Neuronal stem cell (in vitro differentiated cells): Measurements from ENCODE around the gene RPIA.

Source experiments
- DNase-seq: peaks from one replicate; pipeline ENCODE4 v3.0.0-alpha.2; 2013; ENCODE audit warnings: low spot score
- H2AFZ ChIP-seq: one replicate; pipeline ENCODE4 v1.6.1; 2013; ENCODE audit warnings: mild to moderate bottlenecking, low read length, inconsistent platforms
- H2AK5ac ChIP-seq: 2 replicates; pipeline ENCODE4 v1.6.1; 2013; ENCODE audit warnings: low read depth, mild to moderate bottlenecking, inconsistent platforms, low read length, moderate library complexity, mixed read lengths
- H2BK120ac ChIP-seq: 2 replicates; pipeline ENCODE4 v1.6.1; 2013; ENCODE audit warnings: low read depth, mild to moderate bottlenecking, inconsistent platforms, low read length, moderate library complexity, mixed read lengths
- H2BK12ac ChIP-seq: one replicate; pipeline ENCODE4 v1.6.1; 2013; ENCODE audit warnings: low read length, inconsistent platforms
- H2BK15ac ChIP-seq: 2 replicates; pipeline ENCODE4 v1.6.1; 2013; ENCODE audit warnings: mild to moderate bottlenecking, low read length, inconsistent platforms, mixed read lengths
- H2BK5ac ChIP-seq: one replicate; pipeline ENCODE4 v1.6.1; 2013; ENCODE audit warnings: inconsistent platforms, mild to moderate bottlenecking, low read length, moderate library complexity
- H3K14ac ChIP-seq: one replicate; pipeline ENCODE4 v1.6.1; 2013; ENCODE audit warnings: low read length, inconsistent platforms
- H3K18ac ChIP-seq: 2 replicates; pipeline ENCODE4 v1.6.1; 2013; ENCODE audit warnings: low read length, inconsistent platforms
- H3K23ac ChIP-seq: 2 replicates; pipeline ENCODE4 v1.6.1; 2013; ENCODE audit warnings: low read depth, mild to moderate bottlenecking, mixed read lengths, low read length, inconsistent platforms; ENCODE audit not compliant: poor library complexity
- H3K27ac ChIP-seq: replicated peaks from 3 replicates; pipeline ENCODE4 v1.5.1; 2013; ENCODE audit warnings: low read length, inconsistent platforms
- H3K27me3 ChIP-seq, 3 experiments: 2 replicates each; pipeline ENCODE4 v1.6.1; 2013; ENCODE audit warnings: low read length in 3 of 3, mild to moderate bottlenecking in 2 of 3, inconsistent platforms in 1 of 3, low read depth in 1 of 3, mixed read lengths in 1 of 3, moderate library complexity in 1 of 3; ENCODE audit not compliant: control insufficient read depth in 3 of 3, insufficient read depth in 3 of 3
- H3K36me3 ChIP-seq, 2 donors: replicated peaks in 1 of 2; 2 replicates each; pipeline ENCODE4 v1.6.1; 2013; ENCODE audit warnings: low read length in 2 of 2; ENCODE audit not compliant: control insufficient read depth in 2 of 2, insufficient read depth in 2 of 2
- H3K4ac ChIP-seq: 2 replicates; pipeline ENCODE4 v1.6.1; 2013; ENCODE audit warnings: inconsistent platforms, mild to moderate bottlenecking, low read length, moderate library complexity
- H3K4me1 ChIP-seq, 2 donors: 1 replicate in 1 of 2; 2 replicates in 1 of 2; pipeline ENCODE4 v1.6.1; 2013; ENCODE audit warnings: low read length in 2 of 2, low read depth in 1 of 2; ENCODE audit not compliant: control insufficient read depth in 2 of 2, insufficient read depth in 1 of 2
- H3K4me2 ChIP-seq: one replicate; pipeline ENCODE4 v1.6.1; 2013; ENCODE audit warnings: mild to moderate bottlenecking, low read length, inconsistent platforms; ENCODE audit not compliant: insufficient read depth, poor library complexity, severe bottlenecking
- H3K4me3 ChIP-seq, 2 donors: 2 replicates each; pipeline ENCODE4 v1.5.1; 2013; ENCODE audit warnings: low read length in 2 of 2, mild to moderate bottlenecking in 2 of 2, inconsistent platforms in 1 of 2, moderate library complexity in 1 of 2
- H3K79me1 ChIP-seq: one replicate; pipeline ENCODE4 v1.6.1; 2013; ENCODE audit warnings: low read depth, mild to moderate bottlenecking, inconsistent platforms, low read length, moderate library complexity
- H3K9ac ChIP-seq: one replicate; pipeline ENCODE4 v1.6.1; 2013; ENCODE audit warnings: mild to moderate bottlenecking, low read depth, low read length, inconsistent platforms; ENCODE audit not compliant: poor library complexity
- H3K9me3 ChIP-seq, 2 donors: replicated peaks in 1 of 2; 2 replicates each; pipeline versions ENCODE3 to v1.6.1; 2013; ENCODE audit warnings: low read length in 2 of 2, mild to moderate bottlenecking in 2 of 2, inconsistent platforms in 1 of 2, low read depth in 1 of 2, mixed read lengths in 1 of 2, moderate library complexity in 1 of 2; ENCODE audit not compliant: control insufficient read depth in 2 of 2, insufficient read depth in 1 of 2
- H4K8ac ChIP-seq: one replicate; pipeline ENCODE4 v1.6.1; 2013; ENCODE audit warnings: low read depth, mild to moderate bottlenecking, inconsistent platforms, low read length, moderate library complexity
- H4K91ac ChIP-seq: one replicate; pipeline ENCODE4 v1.6.1; 2013; ENCODE audit warnings: low read length, low read depth, mild to moderate bottlenecking, inconsistent platforms; ENCODE audit not compliant: poor library complexity
- WGBS, 2 donors: extraction: QIAGEN DNeasy Blood & Tissue Kit; methylation state at CpG; one replicate each; pipeline ENCODE4 v1.1.7; 2013; ENCODE audit warnings: missing lambda C conversion rate in 2 of 2, mixed read lengths in 1 of 2; ENCODE audit not compliant: insufficient read length in 2 of 2, insufficient replicate concordance in 1 of 2; ENCODE audit errors: extremely low coverage in 2 of 2; 5-methylcytosine and 5-hydroxymethylcytosine counted together

The RPIA gene

GRCh38 chr2:88692187-88692586 lies 714 bp downstream of the RPIA start:
- peak overlapping the region; percentile 97 for H2AFZ ChIP-seq
- peak overlapping the region; percentile 82 for H3K4me2 ChIP-seq
- peaks cover 3 to 7% of the 10 kb centered on the region in 2 donors for H3K9me3 ChIP-seq
- no peak overlapping the region for H4K8ac ChIP-seq
- no peak overlapping the region for H3K9ac ChIP-seq
- peaks cover 4% of the 10 kb centered on the region for H3K79me1 ChIP-seq
- no peak overlapping the region for H3K27ac ChIP-seq
- no peak overlapping the region for H3K4ac ChIP-seq
- H3K14ac ChIP-seq = peak overlapping the region; percentile 33
- H2BK12ac ChIP-seq = no peak overlapping the region
- no peak overlapping the region for H4K91ac ChIP-seq
- H3K4me3 ChIP-seq = peak overlapping the region; percentile 93 to 96
- no peak overlapping the region for H2BK5ac ChIP-seq
- no peak overlapping the region for H3K18ac ChIP-seq
- WGBS, 2 donors = no CpG with 5 or more reads among the region's 11 CpGs
- peak; percentile 3 for DNase-seq
- H2AK5ac ChIP-seq = no peak overlapping the region
- H3K23ac ChIP-seq = no peak overlapping the region
- H3K36me3 ChIP-seq = peaks cover 0 to 2% of the 10 kb centered on the region in 2 donors
- H3K4me1 ChIP-seq = peaks cover 0 to 6% of the 10 kb centered on the region in 2 donors
- no peaks in the 10 kb centered on the region for H3K27me3 ChIP-seq
- H2BK120ac ChIP-seq = no peak overlapping the region
- H2BK15ac ChIP-seq = no peak overlapping the region

GRCh38 chr2:88693911-88694414 lies 2.5 kb downstream of the RPIA start:
- Histone ChIP-seq H3K27me3 (no peaks in the 10 kb centered on the region), H4K8ac (no peak overlapping the region), H2BK120ac (no peak overlapping the region), H2BK12ac (no peak overlapping the region), H3K4me2 (no peak overlapping the region), H3K27ac (no peak overlapping the region), H3K23ac (no peak overlapping the region), H3K9me3 (peaks cover 3 to 6% of the 10 kb centered on the region in 2 donors), H3K18ac (no peak overlapping the region), H2BK15ac (no peak overlapping the region), H3K4me3 (no peak overlapping the region), H3K79me1 (peaks cover 4% of the 10 kb centered on the region), H3K4ac (no peak overlapping the region), H2AFZ (no peak overlapping the region), H4K91ac (no peak overlapping the region), H3K36me3 (peaks cover 2 to 4% of the 10 kb centered on the region in 2 donors), H3K4me1 (peaks cover 3 to 6% of the 10 kb centered on the region in 2 donors), H3K14ac (no peak overlapping the region), H3K9ac (no peak overlapping the region), H2BK5ac (no peak overlapping the region), H2AK5ac (no peak overlapping the region)
- no CpG with 5 or more reads among the region's 3 CpGs for WGBS, 2 donors
- no peak for DNase-seq

GRCh38 chr2:88696611-88697010 lies 5.1 kb downstream of the RPIA start:
- Histone ChIP-seq H3K79me1 (peaks cover 4% of the 10 kb centered on the region), H3K18ac (no peak overlapping the region), H2AFZ (no peak overlapping the region), H2AK5ac (no peak overlapping the region), H3K27ac (no peak overlapping the region), H3K9ac (no peak overlapping the region), H2BK120ac (no peak overlapping the region), H3K4me3 (no peak overlapping the region), H3K4me1 (peaks cover 0 to 3% of the 10 kb centered on the region in 2 donors), H3K4ac (no peak overlapping the region), H3K9me3 (no peaks in the 10 kb centered on the region), H3K23ac (no peak overlapping the region), H2BK15ac (no peak overlapping the region), H3K36me3 (peaks cover 7 to 28% of the 10 kb centered on the region in 2 donors), H2BK5ac (no peak overlapping the region), H3K4me2 (no peak overlapping the region), H4K8ac (no peak overlapping the region), H4K91ac (no peak overlapping the region), H3K27me3 (no peaks in the 10 kb centered on the region), H2BK12ac (no peak overlapping the region), H3K14ac (no peak overlapping the region)
- WGBS, 2 donors = no CpG with 5 or more reads among the region's 3 CpGs
- no peak for DNase-seq

GRCh38 chr2:88697370-88698026 lies 6.0 kb downstream of the RPIA start:
- Histone ChIP-seq H3K18ac (no peak overlapping the region), H3K4me3 (no peak overlapping the region), H3K14ac (no peak overlapping the region), H3K79me1 (peaks cover 2% of the 10 kb centered on the region), H3K4ac (no peak overlapping the region), H3K27me3 (no peaks in the 10 kb centered on the region), H2BK15ac (no peak overlapping the region), H3K27ac (no peak overlapping the region), H2BK5ac (no peak overlapping the region), H3K23ac (no peak overlapping the region), H2AK5ac (no peak overlapping the region), H3K4me2 (no peak overlapping the region), H3K4me1 (peaks cover 0 to 3% of the 10 kb centered on the region in 2 donors), H2AFZ (no peak overlapping the region), H3K9me3 (peaks cover 0 to 3% of the 10 kb centered on the region in 2 donors), H3K36me3 (peaks cover 9 to 36% of the 10 kb centered on the region in 2 donors), H2BK12ac (no peak overlapping the region), H4K8ac (no peak overlapping the region), H4K91ac (no peak overlapping the region), H3K9ac (no peak overlapping the region), H2BK120ac (no peak overlapping the region)
- DNase-seq = no peak
- no CpG with 5 or more reads among the region's 3 CpGs for WGBS, 2 donors
